ENCODE results near the gene MGAT1. TPM values are rescaled to one million over a fixed set of nuclear protein-coding genes. Genes with fewer than 3 reads are reported as not detected.

The MGAT1 gene
- total RNA-seq, 1 experiment from 2014 or later: 59.1 TPM

DNA sequence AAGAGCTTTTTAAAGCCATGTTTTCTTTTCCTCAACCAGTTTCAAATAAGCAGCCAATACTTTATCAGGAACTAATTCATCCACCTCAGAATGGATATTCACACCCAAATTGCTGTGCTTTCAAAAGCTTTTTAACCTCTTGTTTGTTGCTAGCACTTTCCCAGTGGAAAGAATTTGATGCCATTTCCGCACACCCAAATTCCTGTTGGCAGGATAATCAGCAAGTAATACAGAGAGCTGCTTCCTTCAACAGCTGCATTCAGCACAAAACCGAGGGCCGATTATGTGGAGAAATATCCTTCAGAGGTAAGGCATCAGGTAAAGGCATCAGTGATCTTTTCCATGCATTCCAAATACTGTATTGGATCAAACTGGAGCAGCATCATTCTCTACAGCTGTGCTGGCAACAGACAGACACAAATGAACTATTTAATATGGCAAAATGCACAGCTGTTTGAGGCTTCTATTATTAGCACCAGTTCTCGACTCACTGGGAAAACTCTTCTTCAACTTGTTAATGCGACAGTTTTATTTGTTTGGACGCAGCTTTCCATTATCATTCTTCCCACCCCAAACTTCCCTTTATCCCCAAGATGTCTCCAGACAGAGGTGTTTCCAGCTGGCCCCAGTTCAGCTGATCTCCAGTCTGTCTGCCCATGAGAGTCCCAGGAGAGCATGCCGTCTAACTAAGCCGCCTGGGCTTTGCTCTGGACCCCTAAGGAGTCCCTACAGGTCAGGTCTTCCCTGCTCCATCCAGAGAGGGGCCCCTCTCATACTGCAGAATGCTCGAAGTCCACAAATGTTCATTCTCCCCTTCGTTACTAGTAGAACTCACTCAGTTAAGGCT is 22.2 kb upstream of the MGAT1 start:
- DNase-seq (ENCODE audit: low spot score): no peak

DNA sequence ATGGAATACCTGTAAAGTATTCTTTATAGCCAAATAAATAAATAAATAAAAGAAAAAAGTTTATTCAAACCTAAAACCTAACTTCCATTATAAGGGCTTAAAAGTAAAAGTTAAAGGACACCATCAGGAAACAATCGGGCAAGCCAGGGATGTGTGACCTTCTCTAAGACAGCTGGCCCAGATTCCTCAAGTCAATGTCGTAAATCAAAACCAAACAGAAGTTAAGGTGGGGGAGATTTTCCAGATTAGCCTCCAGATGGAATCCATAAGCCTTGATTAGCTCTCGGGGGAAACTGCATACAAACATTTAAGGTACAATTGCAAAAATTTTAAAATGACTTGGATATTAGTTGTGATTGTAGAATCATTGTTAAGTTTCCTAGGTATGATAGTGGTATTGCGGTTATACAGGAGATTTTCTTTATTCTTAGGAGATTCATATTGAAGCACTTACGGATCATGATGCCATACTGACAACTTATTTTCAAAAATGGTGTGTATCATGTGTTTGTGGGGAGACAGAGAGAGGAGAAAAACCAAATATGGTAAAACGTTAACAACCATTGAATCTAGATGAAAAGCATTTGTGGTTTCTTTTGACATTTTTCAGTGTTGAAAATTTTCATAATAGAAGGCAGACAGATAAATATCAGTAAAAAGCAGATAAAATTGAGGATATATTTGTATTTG is 21.5 kb upstream of the MGAT1 start:
- DNase-seq (ENCODE audit: low spot score): no peak

- no peak for DNase-seq (ENCODE audit: low spot score)
Observed at GRCh38 chr5:180823346-180823745, 20.7 kb upstream of the MGAT1 start.

GRCh38 chr5:180821538-180821937 is 18.9 kb upstream of the MGAT1 start:
- DNase-seq (ENCODE audit: low spot score): no peak

DNA sequence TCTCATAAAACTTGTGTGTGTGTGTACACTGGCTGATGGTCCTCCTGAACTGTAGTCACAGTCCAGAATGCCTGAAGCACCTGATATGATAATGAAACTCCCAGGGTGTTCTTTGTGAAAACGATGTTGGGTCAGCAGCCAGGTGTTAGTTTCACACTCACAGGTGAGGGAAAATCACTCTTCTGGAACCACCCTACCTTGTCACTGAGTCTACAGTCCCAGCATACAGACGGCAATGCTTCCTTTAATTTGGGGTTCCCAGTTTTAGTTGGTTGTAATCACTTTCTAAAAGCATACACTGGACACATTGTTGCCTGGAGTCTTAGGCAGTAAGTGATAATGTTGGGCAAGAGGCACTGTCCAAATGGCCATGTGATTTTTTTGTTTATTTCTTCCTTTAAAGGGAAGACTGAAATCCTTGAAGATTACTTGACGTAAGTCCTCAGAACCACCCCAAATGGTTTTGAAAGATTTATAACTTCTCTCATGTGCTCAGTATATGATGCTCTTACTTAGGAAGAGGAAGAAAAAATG is 18.2 kb upstream of the MGAT1 start:
- DNase-seq (ENCODE audit: low spot score): no peak

DNA sequence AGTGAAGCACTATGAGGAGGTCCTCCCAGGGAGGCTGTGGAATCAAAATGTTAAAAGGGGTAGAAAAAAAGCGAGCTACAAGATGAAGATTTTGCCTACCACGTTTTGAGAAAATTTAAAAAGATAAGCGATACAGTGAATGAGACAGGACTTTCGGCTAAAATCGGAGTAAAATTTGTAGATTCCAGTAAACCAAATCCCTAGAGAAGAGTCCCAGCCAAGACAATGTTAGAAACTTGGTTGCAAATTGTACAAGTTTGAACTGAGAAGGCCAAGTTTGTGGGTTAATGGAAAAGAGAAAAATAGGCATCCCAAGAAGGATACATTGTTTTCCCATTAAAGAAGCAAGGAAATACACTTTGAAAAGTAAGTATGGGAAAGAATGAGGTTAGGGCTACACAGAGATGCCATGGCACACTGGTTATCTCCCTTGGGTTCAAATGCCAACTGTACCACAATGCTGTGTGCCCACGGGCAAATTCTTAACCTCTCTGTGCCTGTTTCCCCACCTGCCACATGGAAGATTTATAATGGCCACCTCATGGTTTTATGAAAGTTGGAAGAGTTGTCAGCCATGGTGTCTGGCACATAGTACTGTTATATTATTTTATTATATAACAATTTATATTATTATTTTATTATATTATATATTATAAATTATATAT is 16.2 kb upstream of the MGAT1 start:
- no peak for DNase-seq (ENCODE audit: low spot score)

DNA sequence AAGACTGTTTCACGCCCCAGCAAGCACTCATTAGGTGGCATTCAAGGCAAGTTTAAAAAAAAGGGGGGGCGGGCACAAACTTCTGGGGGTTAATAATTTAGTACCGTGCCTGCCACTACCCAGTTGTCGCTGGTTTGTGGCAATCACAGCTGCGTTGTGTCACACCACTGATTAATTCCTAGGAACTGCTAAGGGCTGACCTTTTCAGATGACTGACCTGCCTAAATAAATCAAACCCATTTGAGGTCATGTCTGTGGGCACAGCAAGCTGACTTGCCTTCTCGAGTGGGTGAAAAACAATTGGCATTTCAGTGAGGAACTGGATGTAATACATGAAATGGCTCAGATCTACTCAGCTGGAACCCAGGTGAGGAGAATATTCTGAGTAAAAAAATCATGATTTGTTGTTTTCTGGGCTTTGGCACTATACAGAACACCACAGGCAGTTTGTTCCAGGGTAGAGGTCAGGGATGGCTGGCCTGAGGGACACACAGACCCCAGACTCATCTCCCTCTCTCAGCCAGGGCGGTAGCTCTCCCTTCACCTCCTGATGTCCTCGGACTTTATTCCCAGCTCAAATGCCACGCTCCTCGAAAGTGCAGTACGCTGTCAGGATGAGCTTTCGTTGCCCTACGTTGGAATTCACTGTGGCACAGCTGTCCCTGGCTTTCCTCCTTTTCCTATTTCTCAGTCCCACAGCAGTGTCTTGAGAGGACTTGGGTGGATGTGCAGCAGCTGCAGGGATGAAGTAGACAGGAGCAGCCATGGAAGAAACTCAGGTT is 15.5 kb upstream of the MGAT1 start:
- DNase-seq (ENCODE audit: low spot score): no peak

DNA sequence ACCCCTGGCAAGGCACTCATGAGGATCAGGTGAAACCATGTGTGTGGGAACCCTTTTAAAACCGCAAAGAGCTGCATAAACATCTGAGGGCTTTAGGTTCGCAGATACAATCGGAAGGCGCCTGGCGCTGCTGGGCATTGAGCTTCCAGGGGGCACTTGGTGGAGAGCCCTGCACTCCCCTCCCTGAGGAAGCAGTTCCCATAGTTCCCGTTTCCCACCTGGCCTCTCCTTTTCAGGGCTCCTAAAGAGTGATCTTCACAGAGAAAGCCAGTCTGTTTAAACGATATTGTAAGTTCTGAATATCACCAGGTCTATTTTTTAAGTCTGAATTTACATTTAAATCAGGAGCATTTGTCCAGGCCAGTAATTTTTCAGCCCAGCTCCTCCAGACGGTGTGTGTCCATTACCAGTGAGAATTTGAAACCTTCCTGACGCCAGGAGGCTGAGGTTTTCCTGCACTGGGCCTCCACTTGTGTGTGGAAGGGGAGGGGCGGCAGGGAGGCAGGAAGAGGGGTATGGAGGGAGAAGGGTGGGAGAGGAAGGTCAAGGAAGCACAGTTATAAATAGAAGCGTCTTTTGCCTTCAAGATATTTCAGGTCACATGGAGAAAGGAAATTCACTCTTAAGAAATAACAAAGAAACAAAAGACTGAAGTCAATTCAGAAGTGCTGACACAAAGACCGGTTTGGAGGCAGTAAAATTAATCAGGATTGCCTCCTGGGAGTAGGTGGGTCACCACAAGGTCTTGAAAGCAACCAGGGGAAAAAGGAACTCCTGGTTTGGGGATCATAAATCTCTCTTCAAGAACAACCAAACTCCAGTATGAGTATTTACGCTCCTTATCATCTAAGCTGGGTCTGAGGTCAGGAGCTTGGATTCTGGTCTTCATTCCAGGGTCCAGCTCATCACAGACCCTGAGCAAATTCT is 14.3 kb upstream of the MGAT1 start:
- DNase-seq (ENCODE audit: low spot score): peak; percentile 79

DNA sequence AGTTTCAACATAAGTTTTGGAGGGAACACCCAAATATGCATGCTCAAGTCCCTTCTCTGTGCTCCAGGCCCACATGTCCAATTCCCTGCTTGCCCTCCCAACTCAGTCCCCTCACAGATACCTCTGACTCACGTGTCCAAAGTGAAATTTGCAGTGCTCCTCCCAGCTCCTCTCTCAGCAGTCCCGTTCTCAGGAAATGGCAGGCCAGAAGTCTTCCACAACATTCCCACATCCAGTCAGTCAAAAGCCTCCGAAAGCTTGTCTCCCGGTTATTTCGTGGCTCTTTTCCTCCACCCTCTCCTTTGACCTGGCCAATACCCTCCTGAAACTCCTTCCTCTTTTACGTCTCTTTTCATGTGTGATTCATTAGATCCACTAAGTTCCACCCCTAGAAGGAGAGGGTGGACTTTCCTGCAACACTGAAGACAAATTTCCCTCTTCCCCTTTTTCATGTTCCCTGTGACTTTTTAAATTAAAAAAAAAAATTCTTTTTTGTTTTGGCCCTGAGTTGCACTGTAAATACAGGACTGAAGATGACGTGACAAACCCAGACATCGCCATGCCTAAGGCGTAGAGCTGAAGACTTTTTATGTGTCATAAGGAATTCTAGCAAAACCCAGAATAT is 12.8 kb upstream of the MGAT1 start:
- DNase-seq (ENCODE audit: low spot score): no peak

DNA sequence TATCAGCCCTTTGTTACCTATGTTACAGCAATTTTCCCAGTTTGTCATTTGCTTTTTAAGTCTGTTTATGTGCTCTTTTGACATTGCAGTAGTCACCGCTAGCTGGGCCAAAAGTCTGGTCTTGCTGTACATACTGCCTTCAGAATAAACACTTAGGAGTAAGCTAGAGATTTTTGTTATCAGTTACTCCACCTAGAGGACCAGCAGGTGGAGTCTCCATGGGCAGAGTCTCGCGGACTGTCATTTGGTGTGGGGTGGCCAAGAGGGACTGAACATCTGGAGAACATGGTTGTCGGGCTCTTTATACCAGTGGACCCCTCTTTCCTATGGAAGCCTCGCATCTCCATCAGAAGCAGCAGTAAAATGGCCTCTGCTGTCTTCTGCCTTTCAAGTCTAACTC is 10.8 kb upstream of the MGAT1 start:
- DNase-seq (ENCODE audit: low spot score): no peak

- DNase-seq (ENCODE audit: low spot score): no peak
Observed at GRCh38 chr5:180811623-180812124, 9.1 kb upstream of the MGAT1 start.

- no peak for DNase-seq (ENCODE audit: low spot score)
Observed at GRCh38 chr5:180810959-180811622, 8.5 kb upstream of the MGAT1 start.

DNA sequence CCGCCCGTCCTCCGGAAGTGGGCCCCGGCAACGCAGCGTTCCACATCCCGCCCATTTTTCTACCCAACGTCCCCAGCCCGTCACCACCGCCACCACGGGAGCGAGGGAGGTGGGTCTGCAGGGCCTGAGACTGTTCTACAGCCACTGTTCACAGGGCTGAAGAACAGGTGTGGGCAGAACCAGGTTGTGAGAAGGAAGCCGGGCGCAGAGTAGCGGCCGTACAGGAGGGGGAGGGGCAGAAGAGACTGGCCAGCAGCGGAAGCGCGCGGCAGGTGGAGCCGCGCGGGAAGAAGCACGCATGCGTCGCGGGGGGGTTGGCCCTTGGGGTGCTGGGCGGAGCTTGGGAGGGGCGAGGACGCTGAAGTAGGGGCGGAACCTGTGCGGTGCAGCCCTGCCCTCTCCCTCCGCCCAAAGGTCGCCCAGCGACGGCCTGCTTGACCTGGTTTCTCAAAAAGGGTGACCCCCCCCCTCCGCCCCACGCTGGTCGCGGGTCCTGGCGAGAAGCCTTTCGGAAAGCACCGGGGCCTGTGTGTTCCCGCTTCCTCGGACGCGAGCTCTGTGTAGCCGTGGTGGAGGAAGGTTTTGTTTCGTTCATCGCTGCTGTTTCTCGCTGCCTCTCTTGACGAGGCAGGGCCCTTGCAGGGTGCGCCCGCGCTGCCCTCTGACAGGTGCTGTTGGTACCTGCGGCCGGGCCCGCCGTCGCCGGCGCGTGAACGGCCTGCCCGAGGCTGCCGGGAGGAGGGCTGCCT is 7.8 kb upstream of the MGAT1 start:
- DNase-seq (ENCODE audit: low spot score): peak; percentile 95

DNA sequence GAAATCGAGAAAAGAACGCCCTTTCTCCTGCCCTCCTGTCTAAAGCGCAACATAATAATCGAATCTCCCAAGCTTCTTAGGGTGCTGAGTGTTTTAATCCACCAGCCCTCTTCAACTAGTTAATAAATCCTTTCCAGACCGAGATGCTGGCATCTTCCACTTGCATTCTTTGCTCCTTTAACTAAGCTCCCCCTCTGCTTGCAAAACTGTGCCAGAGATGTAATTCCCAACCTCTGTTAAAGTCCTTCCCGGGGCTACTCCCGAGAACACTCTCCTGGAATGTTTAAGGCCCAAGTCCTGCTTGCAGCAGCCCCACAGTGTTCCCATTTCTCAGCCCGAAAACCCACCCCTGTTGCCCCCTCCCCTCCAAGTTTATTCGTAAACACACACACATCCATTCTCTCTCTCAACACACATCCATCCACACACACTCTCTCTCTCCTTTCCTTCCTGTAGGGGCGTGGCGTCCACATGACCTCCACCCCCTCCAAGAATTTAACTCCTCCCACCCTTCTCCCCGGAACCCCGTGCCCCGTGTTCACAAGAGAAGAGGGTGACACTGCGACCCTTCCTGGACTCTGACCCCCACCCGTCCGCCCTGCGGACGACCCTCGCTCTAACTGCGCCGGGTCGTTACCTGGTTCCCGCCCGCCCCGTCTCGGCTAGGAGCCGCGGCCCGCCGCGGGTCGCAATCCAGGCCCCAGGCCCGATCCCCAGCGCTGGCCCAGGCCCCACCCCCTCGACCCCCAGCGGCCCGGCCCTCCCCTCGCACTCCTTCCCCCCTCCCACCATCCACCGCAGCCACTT is 7.0 kb upstream of the MGAT1 start:
- DNase-seq (ENCODE audit: low spot score): peak; percentile 95

GRCh38 chr5:180808461-180809000 is 5.9 kb upstream of the MGAT1 start:
- no peak for DNase-seq (ENCODE audit: low spot score)

DNA sequence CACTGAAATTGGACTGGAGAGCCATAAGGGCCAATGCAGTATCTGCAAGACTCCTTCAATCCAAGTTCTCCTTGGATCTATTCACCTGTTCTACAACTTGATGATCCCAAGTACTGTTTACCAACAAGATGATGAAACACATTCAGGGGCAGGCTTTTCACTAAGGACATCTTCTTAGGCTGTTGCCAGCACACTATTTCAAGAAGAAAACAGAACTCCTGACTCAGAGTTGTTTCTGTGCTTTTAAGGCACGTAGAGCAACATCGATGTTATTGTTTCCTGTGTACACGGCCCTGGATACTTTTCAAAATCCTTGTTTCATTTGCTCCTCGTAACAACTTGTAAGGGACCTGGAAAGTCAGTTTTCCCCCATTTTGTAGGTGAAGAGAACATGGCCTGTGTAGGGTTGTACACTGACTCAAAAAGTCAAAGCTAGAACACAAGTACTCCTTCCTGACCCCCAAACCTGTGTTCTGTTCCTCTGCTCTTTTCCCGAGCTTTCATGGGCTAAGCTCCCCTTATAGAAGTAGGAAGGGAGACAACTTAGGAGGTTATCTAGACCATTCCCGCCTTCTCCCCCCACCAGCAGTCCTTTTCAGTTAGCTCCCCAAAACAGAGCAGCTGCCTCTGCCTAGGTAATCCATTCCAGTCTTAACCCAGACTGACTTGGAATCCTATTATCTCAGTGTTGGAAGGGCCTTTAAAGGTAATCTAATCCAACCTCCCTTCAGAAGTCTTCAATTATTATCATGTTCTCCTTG is 5.2 kb upstream of the MGAT1 start:
- no peak for DNase-seq (ENCODE audit: low spot score)

DNA sequence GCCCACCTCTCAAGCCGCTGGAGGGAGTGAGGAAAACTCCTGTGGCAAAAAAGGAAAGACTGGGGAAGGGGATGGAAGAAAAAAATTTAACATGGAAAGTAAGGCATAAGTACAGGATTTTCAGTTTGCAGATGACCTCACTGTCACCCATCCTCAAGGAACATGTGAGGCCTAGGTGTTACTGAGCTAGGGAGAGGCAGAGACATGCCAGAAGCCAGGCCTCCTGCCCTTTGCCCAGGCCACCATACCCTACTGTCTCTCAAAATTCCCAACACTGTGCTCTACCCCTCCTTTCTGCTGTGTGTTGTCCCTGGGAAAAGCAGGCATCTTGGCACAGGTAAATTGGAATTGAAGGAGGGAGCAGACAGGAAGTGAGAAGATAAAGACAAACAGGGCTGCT is 4.4 kb upstream of the MGAT1 start:
- no peak for DNase-seq (ENCODE audit: low spot score)

Data from H4 (cell line).